PFSK-1 (cell line): ENCODE data around the gene TSKS.

Experiments
- FOXP2 ChIP-seq: optimal IDR thresholded peaks from 2 replicates; pipeline ENCODE3; 2011; ENCODE audit warnings: borderline replicate concordance, control low read depth, inconsistent platforms; ENCODE audit not compliant: insufficient read depth; ENCODE audit errors: extremely low read length, extremely low read depth
- POLR2AphosphoS5 ChIP-seq: IDR thresholded peaks from 2 replicates; pipeline ENCODE4 v1.6.1; 2012; ENCODE audit warnings: low read depth, mild to moderate bottlenecking, control low read depth, low read length, moderate library complexity
- SIN3A ChIP-seq: IDR thresholded peaks from 2 replicates; pipeline ENCODE4 v1.6.1; 2012; ENCODE audit warnings: mild to moderate bottlenecking, low read length, moderate library complexity, borderline replicate concordance; ENCODE audit not compliant: insufficient read depth
- TAF1 ChIP-seq: IDR thresholded peaks from 2 replicates; pipeline ENCODE4 v1.6.1; 2012; ENCODE audit warnings: low read length, control low read depth, borderline replicate concordance; ENCODE audit not compliant: insufficient read depth
- TF ChIP-seq, protein P1 (sequence below), 2 experiments: IDR thresholded peaks; 2 replicates each; pipeline versions ENCODE4 v1.6.1 to v1.8.0; 2011 to 2012; ENCODE audit warnings: low read depth in 2 of 2, low read length in 2 of 2, control low read depth in 1 of 2, inconsistent platforms in 1 of 2, mild to moderate bottlenecking in 1 of 2, moderate library complexity in 1 of 2; ENCODE audit not compliant: insufficient read depth in 1 of 2

The TSKS gene

GRCh38 chr19:49746206-49746958 lies 16.7 kb downstream of the TSKS start:
- TF ChIP-seq SIN3A: no peak

DNA sequence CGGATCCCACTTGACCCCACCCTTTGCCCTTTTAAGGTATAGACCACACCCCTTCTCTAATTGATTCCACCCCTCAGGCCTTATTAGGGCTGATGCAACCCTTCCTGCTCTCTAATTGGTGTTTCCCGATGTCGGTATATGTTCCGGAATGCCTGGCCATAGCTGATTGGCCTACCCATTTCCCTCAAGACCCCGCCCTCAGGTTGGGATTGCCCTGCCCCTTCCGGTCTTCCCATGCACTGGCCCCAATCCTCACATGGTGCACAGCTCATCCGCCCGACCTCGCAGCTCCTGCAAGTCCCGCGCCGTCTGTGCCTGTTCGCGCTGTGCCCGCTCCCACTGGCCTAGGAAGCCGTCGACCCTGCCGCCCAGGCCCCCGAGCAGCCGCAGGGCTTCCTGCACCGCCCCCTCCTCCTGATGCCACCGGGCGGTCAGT lies 18.1 kb downstream of the TSKS start:
- TF ChIP-seq, protein P1, sequence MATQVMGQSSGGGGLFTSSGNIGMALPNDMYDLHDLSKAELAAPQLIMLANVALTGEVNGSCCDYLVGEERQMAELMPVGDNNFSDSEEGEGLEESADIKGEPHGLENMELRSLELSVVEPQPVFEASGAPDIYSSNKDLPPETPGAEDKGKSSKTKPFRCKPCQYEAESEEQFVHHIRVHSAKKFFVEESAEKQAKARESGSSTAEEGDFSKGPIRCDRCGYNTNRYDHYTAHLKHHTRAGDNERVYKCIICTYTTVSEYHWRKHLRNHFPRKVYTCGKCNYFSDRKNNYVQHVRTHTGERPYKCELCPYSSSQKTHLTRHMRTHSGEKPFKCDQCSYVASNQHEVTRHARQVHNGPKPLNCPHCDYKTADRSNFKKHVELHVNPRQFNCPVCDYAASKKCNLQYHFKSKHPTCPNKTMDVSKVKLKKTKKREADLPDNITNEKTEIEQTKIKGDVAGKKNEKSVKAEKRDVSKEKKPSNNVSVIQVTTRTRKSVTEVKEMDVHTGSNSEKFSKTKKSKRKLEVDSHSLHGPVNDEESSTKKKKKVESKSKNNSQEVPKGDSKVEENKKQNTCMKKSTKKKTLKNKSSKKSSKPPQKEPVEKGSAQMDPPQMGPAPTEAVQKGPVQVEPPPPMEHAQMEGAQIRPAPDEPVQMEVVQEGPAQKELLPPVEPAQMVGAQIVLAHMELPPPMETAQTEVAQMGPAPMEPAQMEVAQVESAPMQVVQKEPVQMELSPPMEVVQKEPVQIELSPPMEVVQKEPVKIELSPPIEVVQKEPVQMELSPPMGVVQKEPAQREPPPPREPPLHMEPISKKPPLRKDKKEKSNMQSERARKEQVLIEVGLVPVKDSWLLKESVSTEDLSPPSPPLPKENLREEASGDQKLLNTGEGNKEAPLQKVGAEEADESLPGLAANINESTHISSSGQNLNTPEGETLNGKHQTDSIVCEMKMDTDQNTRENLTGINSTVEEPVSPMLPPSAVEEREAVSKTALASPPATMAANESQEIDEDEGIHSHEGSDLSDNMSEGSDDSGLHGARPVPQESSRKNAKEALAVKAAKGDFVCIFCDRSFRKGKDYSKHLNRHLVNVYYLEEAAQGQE (IDR thresholded peaks at IDR 0.05; ENCODE audit: insufficient read depth in 1 of 2, low read depth in 2 of 2, low read length in 2 of 2): no peak
- no peak for TF ChIP-seq TAF1
- no peak for TF ChIP-seq POLR2AphosphoS5
- no peak for TF ChIP-seq SIN3A
- TF ChIP-seq FOXP2: no peak

DNA sequence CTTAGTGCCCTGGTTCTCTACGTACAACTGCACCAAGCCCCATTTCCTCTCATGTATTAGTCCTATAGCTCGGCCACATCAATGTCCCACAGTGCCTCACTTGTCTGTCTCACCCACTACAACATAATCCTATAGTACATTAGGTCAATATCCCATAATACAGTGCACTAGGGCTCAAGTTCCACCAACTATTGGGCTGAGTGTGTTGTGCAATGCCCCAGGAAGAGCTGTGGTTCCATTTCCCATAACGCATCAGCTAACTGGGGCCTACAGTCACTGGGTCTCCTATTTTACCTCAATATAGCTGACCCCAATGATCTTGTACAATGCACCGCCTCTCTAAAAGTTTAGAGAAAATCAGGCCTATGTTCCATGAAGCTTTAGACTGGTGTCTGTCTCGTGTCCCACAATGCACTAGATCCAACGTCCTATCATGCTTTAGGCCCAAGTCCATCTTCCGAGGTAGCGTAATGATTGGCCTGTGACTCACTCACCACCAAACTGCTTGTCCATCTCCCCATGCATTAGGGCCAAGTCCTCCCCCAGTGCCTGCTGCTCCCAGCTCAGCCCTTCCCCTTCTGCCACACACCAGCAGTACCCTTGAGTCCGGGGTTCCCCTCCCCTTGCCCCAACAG lies 21.8 kb downstream of the TSKS start:
- TF ChIP-seq FOXP2 (no peak), POLR2AphosphoS5 (no peak)
- TF ChIP-seq, protein P1 (IDR thresholded peaks at IDR 0.05; ENCODE audit: insufficient read depth in 1 of 2, low read depth in 2 of 2, low read length in 2 of 2): no peak

- TF ChIP-seq SIN3A (no peak), FOXP2 (no peak), TAF1 (no peak), POLR2AphosphoS5 (no peak)
- TF ChIP-seq, protein P1 (IDR thresholded peaks at IDR 0.05; ENCODE audit: insufficient read depth in 1 of 2, low read depth in 2 of 2, low read length in 2 of 2): no peak
Observed at GRCh38 chr19:49739933-49740332, 23.2 kb downstream of the TSKS start.

DNA sequence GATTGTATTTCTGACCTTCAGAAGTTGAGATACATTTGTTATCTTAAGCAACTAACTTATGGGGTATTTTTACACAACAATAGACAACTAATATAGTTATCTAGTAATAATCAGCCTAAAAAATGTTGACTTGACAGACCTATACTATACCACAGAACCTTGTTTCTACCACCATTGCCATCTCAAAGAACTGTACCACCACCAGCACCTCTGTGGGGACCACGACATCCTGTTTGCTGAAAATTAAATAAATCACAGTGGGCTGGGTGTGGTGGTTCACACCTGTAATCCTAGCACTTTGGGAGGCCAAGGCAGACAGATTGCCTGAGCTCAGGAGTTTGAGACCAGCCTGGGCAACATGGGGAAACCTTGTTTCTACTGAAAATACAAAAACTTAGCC lies 24.0 kb downstream of the TSKS start:
- TF ChIP-seq FOXP2: no peak

- TF ChIP-seq FOXP2: no peak
- TF ChIP-seq, protein P1 (IDR thresholded peaks at IDR 0.05; ENCODE audit: insufficient read depth in 1 of 2, low read depth in 2 of 2, low read length in 2 of 2): no peak
- TF ChIP-seq POLR2AphosphoS5: no peak
Observed at GRCh38 chr19:49738268-49738667, 24.8 kb downstream of the TSKS start.
